Kasumi-1 (cell line): ENCODE results near the gene KRTAP12-3.
"Not testable (repeated sequence)": the region's sequence is repeated elsewhere in the genome, so short reads cannot be mapped to it uniquely, and the experiment has no call there.

Experiments used
- DNase-seq, 2 experiments: peaks; one replicate each; lab custom pipeline; 2025; lab: John Stamatoyannopoulos, UW

KRTAP12-3 gene

GRCh38 chr21:44650973-44651675 lies 6.6 kb upstream of the KRTAP12-3 start:
- DNase-seq: no peak

DNA sequence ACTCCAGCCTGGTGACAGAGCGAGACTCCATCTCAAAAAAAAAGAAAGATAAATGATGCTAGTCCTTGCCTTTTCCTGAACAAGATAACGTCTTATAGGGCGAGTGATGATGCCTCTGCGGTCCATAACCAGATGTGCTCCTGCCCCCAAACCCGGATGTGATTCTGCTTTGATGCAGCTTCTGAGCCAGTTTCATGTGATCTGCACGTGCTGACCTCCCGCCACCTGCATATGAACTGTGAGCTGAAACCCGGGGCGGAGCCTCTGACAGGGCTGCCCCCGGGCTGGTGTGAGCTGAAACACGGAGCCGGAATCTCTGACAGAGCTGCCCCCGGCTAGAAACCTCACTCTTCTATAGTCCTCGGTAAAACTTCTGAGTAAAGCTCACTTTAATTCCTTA lies 4.6 kb upstream of the KRTAP12-3 start:
- DNase-seq: no peak

GRCh38 chr21:44653656-44654575 lies 3.8 kb upstream of the KRTAP12-3 start:
- DNase-seq: no peak

- no peak for DNase-seq
Measured at GRCh38 chr21:44654576-44655175, 3.1 kb upstream of the KRTAP12-3 start, which contains the start of gene KRTAP12-4. Gene KRTAP12-4 (minus strand): TSS chr21:44654659. CDS start chr21:44654614, 45 bp downstream.

- no peak for DNase-seq
Measured at GRCh38 chr21:44656868-44657267, 864 bp upstream of the KRTAP12-3 start.

GRCh38 chr21:44658541-44658910 lies 794 bp downstream of the KRTAP12-3 start:
- DNase-seq: no peak

DNA sequence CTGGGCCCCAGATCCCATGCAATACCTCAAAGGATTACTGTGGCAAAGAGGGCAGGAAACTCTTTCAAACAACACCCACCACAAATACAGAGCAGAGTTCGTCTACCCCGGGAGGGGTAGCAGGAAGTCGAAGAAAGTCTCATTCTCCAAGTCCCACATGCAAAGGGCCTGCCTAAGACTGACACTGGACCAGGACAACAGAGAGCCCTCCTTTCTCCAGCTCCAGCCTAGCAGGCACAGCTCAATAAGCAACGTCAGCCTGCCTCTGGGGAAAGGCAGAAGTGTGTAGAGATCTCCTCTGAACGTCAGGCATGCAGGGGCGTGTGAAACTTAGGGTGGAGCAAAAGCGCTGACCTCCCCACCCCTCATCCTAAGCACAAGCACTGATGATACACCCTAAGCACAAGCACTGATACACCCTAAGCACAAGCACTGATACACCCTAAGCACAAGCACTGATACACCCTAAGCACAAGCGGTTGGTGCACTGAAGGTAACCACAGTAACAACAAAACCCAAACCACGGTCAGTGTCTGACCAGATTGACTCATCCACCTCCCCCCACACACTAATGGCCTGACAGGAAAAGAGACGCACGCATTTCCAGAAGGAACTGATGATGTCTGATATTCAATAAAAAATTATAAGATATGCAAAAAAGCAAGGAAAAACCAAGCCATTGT lies 1.3 kb downstream of the KRTAP12-3 start:
- no peak for DNase-seq

GRCh38 chr21:44661567-44661966 lies 3.8 kb downstream of the KRTAP12-3 start:
- DNase-seq: not testable (repeated sequence)

DNA sequence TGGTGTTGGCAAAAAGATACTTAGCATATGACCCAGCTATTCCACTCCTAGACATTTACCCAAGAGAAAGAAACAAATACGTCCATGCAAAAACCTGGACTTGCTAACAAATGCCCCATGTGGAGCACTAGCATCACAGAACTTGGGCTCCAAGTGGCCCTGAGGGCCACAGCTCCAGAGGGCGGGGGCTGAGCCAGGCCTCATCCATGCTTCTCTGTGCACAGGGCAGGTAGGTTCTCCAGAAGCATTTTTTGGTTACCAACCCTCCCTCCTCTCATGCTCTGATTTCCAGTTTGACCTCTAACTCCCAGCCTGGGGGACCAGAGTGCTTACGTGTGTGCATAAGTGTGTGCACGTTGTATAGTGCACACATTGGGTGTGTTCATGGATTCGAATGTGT lies 7.0 kb downstream of the KRTAP12-3 start:
- no peak for DNase-seq

DNA sequence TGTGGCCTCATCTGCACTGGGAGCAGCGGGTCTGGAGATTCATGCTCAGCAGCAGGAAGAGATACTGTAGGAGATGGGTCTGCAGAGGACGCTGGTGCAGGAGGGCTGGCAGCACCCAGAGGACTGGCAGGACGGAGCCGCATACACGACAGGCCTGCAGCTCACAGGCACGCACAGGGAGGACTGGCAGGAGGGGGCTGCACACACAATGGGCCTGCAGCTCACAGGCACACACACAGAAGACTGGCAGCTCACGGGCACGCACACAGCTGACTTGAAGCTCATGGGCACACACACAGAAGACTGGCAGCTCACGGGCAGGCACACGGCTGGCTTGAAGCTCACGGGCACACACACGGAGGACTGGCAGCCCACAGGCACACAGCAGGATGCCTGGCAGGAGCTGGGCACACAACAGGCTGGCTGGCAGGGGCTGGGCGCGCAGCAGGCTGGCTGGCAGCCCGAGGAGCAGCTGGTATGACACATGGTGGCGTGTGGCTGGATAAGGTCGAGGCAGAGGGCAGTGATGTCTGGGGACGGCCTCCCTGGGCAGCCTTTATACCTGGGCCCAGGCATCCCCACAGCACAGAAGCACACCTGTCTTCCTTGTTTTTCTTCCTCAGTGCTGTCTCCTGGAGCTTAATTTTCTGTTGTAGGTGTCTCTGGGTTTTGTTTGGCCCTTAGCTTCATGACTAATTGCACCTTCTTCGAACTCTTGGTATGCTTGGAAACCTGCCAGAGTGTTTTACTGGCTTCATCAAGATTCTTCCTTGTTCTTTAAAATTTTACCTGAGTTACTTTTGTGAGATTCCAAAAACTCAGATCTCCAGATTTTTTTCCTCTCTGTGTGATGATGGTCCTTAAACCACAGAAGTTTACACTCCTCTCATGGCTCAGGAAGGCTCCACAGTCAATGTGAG lies 8.9 kb downstream of the KRTAP12-3 start, which contains the start of gene KRTAP12-2:
KRTAP12-2 (minus strand) TSS at position 527 of the 920 bp plus-strand sequence; CDS start at position 486, 41 bp downstream.
- DNase-seq: no peak

- DNase-seq: no peak
Measured at GRCh38 chr21:44667612-44668011, 9.9 kb downstream of the KRTAP12-3 start.

- DNase-seq: no peak
Measured at GRCh38 chr21:44670642-44671432, 13.1 kb downstream of the KRTAP12-3 start.

- DNase-seq: no peak
Measured at GRCh38 chr21:44671911-44672310, 14.2 kb downstream of the KRTAP12-3 start.

- DNase-seq: no peak
Measured at GRCh38 chr21:44677881-44678280, 20.1 kb downstream of the KRTAP12-3 start.

- DNase-seq: no peak
Measured at GRCh38 chr21:44681152-44681551, 23.4 kb downstream of the KRTAP12-3 start.

DNA sequence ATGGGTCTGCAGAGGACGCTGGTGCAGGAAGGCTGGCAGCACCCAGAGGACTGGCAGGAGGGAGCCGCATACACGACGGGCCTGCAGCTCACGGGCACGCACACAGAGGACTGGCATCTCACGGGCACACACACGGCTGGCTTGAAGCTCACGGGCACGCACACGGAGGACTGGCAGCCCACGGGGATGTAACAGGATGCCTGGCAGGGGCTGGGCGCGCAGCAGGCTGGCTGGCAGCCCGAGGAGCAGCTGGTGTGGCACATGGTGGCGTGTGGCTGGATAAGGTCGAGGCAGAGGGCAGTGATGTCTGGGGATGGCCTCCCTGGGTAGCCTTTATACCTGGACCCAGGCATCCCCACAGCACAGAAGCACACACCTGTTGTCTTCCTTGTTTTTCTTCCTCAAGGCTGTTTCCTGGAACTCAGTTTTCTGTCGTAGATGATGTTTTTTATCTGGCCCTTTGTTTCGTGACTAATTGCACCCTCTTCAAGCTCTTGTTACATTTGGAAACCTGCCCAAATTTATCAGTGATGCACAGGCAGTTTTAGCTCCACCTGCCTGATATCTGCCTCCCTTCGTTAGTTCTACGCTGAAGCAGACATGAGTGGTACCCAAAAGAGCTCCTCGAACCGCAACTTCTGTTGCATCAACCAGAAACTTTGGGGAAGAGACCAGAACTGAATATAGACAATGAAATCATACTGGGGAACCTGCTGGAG lies 24.3 kb downstream of the KRTAP12-3 start, which contains the start of gene KRTAP12-1:
KRTAP12-1 (minus strand) TSS at position 303 of the 719 bp plus-strand sequence; CDS start at position 263, 40 bp downstream.
- DNase-seq: no peak

DNA sequence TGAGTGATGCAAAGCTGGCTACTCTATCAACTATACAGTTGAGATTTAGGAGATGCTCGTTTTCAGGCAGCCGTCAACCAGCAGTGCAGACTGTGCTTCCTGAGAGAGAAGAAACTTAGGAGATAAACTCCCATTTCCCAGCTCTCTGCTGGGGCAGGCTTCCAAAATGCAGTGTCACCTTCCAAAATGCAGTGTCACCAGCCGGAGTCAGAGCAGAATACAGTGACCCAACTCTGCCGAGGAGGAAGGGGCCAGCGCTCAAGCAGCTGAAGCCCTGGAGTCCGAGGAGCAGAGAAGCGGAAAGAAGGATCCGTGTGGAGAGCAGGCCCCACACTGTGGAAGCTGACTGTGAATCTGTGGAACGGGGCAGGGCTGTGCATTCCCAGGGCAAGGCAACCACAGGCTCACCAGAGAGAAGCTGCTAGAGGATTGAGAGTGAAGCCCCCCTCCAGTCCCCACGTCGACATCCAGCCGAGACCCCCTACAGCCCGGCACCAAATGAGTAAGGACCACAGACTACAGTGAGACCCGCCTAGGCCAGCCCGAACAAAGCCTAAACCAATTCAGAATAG lies 24.9 kb downstream of the KRTAP12-3 start:
- DNase-seq: no peak

DNA sequence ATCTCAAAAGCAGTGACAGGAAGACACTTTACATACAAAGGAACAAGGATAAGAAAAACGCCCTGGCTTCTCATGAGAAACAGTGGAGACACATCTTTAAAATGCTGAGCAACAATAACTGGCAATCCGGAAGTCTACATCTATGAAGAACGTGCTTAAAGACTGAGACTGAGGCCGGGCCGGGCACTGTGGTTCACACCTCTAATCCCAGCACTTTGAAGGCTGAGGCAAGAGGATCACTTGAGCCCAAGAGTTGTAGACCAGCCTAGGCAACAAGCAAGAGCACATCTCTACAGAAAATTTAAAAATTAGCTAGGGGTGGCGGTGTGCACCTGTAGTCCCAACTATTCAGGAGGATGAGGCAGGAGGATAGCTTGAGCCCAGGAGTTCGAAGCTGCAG lies 26.3 kb downstream of the KRTAP12-3 start:
- no peak for DNase-seq

GRCh38 chr21:44684483-44684882 lies 26.8 kb downstream of the KRTAP12-3 start:
- DNase-seq: no peak
